WTC11 (cell line): Measurements from ENCODE around the gene KCNJ6. TPM values are rescaled to one million over a fixed set of nuclear protein-coding genes. Genes with fewer than 3 reads are reported as not detected.

Experiments used
- ATAC-seq: fragments of 200-7000 bp; cut with Tn5 transposase; 2 replicates; pipeline ENCODE4 v1.10.0; 2021; ENCODE audit warnings: mild to moderate bottlenecking, moderate library complexity
- CTCF ChIA-PET: fragments of 300-600 bp; sonication (Branson Sonifier 250); formaldehyde crosslinking; loops from one replicate; lab custom pipeline; 2021; ENCODE audit warnings: antibody characterized with exemption; lab: Charles Lee
- POLR2A ChIA-PET: fragments of 350-600 bp; sonication (Branson Sonifier 250); formaldehyde crosslinking; loops from one replicate; lab custom pipeline; 2021; ENCODE audit warnings: antibody characterized with exemption; lab: Charles Lee
- DNase-seq: peaks from one replicate; pipeline ENCODE4 v3.0.0; 2021; ENCODE audit warnings: low spot score
- H3K27ac Mint-ChIP-seq: 2 replicates; pipeline ENCODE4 v1.8.0; 2021; ENCODE audit warnings: mixed read lengths
- H3K27me3 Mint-ChIP-seq: 2 replicates; pipeline ENCODE4 v1.8.0; 2021; ENCODE audit warnings: low read depth, mild to moderate bottlenecking, moderate library complexity, mixed read lengths
- H3K36me3 Mint-ChIP-seq: 2 replicates; pipeline ENCODE4 v1.8.0; 2021; ENCODE audit warnings: mixed read lengths
- H3K4me1 Mint-ChIP-seq: 2 replicates; pipeline ENCODE4 v1.8.0; 2022; ENCODE audit warnings: mixed read lengths
- H3K4me3 Mint-ChIP-seq: 2 replicates; pipeline ENCODE4 v1.8.0; 2021; ENCODE audit warnings: mild to moderate bottlenecking, moderate library complexity, mixed read lengths
- H3K9me3 Mint-ChIP-seq: 2 replicates; pipeline ENCODE4 v1.8.0; 2021; ENCODE audit warnings: mixed read lengths
- CREM ChIP-seq: sonication (generic); formaldehyde crosslinking; IDR thresholded peaks from 2 replicates; pipeline ENCODE4 v1.8.1; 2022; ENCODE audit warnings: mild to moderate bottlenecking, missing genetic modification reagents, moderate library complexity
- CTCF ChIP-seq: fragments of 200-600 bp; IDR thresholded peaks from 2 replicates; pipeline ENCODE4 v1.8.0; 2022; ENCODE audit warnings: antibody characterized with exemption
- E2F5 ChIP-seq: sonication (generic); formaldehyde crosslinking; IDR thresholded peaks from 2 replicates; pipeline ENCODE4 v1.8.1; 2022; ENCODE audit warnings: mild to moderate bottlenecking, moderate library complexity, missing genetic modification reagents
- ELF4 ChIP-seq: sonication (generic); formaldehyde crosslinking; IDR thresholded peaks from 2 replicates; pipeline ENCODE4 v1.8.1; 2022; ENCODE audit warnings: low read depth, mild to moderate bottlenecking, moderate library complexity, missing genetic modification reagents
- GABPB1 ChIP-seq: sonication (generic); formaldehyde crosslinking; IDR thresholded peaks from 2 replicates; pipeline ENCODE4 v1.8.1; 2023; ENCODE audit warnings: mild to moderate bottlenecking, missing genetic modification reagents
- GRHL2 ChIP-seq: fragments of 250-450 bp; sonication (Bioruptor Pico); IDR thresholded peaks from 2 replicates; pipeline ENCODE4 v1.8.0; 2022; ENCODE audit warnings: mild to moderate bottlenecking, moderate library complexity; ENCODE audit not compliant: insufficient replicate concordance, severe bottlenecking
- IRF1 ChIP-seq: sonication (generic); formaldehyde crosslinking; IDR thresholded peaks from 2 replicates; pipeline ENCODE4 v1.8.0; 2023; ENCODE audit warnings: missing genetic modification reagents
- JAZF1 ChIP-seq: fragments of 250-450 bp; sonication (Bioruptor Pico); IDR thresholded peaks from 2 replicates; pipeline ENCODE4 v1.9.0; 2021; ENCODE audit warnings: moderate library complexity, mild to moderate bottlenecking, inconsistent platforms
- KAT7 ChIP-seq: sonication (generic); formaldehyde crosslinking; IDR thresholded peaks from 2 replicates; pipeline ENCODE4 v1.8.1; 2023; ENCODE audit warnings: missing genetic modification reagents, mild to moderate bottlenecking, borderline replicate concordance
- NFE2L1 ChIP-seq: sonication (generic); formaldehyde crosslinking; IDR thresholded peaks from 2 replicates; pipeline ENCODE4 v1.8.1; 2023; ENCODE audit warnings: missing genetic modification reagents
- NFYB ChIP-seq: sonication (generic); formaldehyde crosslinking; conservative IDR thresholded peaks from 2 replicates; pipeline ENCODE4 v1.8.0; 2022; ENCODE audit warnings: low read depth, missing genetic modification reagents
- NR2C2 ChIP-seq: sonication (generic); formaldehyde crosslinking; IDR thresholded peaks from 2 replicates; pipeline ENCODE4 v1.8.0; 2022; ENCODE audit warnings: mild to moderate bottlenecking, missing genetic modification reagents
- PRRX2 ChIP-seq: fragments of 250-450 bp; sonication (Bioruptor Pico); IDR thresholded peaks from 2 replicates; pipeline ENCODE4 v1.8.0; 2021; ENCODE audit warnings: mild to moderate bottlenecking
- SOX15 ChIP-seq: fragments of 250-450 bp; sonication (Bioruptor Pico); IDR thresholded peaks from 2 replicates; pipeline ENCODE4 v1.9.0; 2021; ENCODE audit warnings: mild to moderate bottlenecking
- TEAD4 ChIP-seq: sonication (generic); formaldehyde crosslinking; IDR thresholded peaks from 2 replicates; pipeline ENCODE4 v1.8.0; 2022; ENCODE audit warnings: mild to moderate bottlenecking, missing genetic modification reagents
- ZMAT4 ChIP-seq: fragments of 250-450 bp; sonication (Bioruptor Pico); IDR thresholded peaks from 2 replicates; pipeline ENCODE4 v1.9.0; 2021; ENCODE audit warnings: mild to moderate bottlenecking
- ZNF121 ChIP-seq: sonication (generic); formaldehyde crosslinking; IDR thresholded peaks from 2 replicates; pipeline ENCODE4 v1.8.0; 2023; ENCODE audit warnings: missing genetic modification reagents
- ZNF232 ChIP-seq: sonication (generic); formaldehyde crosslinking; IDR thresholded peaks from 2 replicates; pipeline ENCODE4 v1.8.0; 2022; ENCODE audit warnings: mild to moderate bottlenecking, missing genetic modification reagents
- ZNF281 ChIP-seq: sonication (generic); formaldehyde crosslinking; IDR thresholded peaks from 2 replicates; pipeline ENCODE4 v1.8.0; 2023; ENCODE audit warnings: mild to moderate bottlenecking, missing genetic modification reagents
- total RNA-seq: library from RNA; stranded (reverse); gene quantifications from 3 replicates; pipeline ENCODE4 v1.2.3, GENCODE V29; 2021
- TF ChIP-seq, protein P1 (sequence below): sonication (generic); formaldehyde crosslinking; conservative IDR thresholded peaks from 2 replicates; pipeline ENCODE4 v1.8.1; 2022; ENCODE audit warnings: mild to moderate bottlenecking, missing genetic modification reagents
- TF ChIP-seq, protein P2 (sequence below): sonication (generic); formaldehyde crosslinking; IDR thresholded peaks from 2 replicates; pipeline ENCODE4 v1.8.0; 2022; ENCODE audit warnings: mild to moderate bottlenecking, missing genetic modification reagents
- TF ChIP-seq, protein P3 (sequence below): fragments of 250-450 bp; sonication (Bioruptor Pico); IDR thresholded peaks from 2 replicates; pipeline ENCODE4 v1.9.0; 2021; ENCODE audit warnings: mild to moderate bottlenecking, borderline replicate concordance

The KCNJ6 gene
- total RNA-seq, 1 experiment from 2014 or later, result 0.35 TPM

- ChIA-PET CTCF (no interaction called here), POLR2A (no interaction called here)
- H3K27me3 Mint-ChIP-seq, result no peaks in the 10 kb centered on the region
- H3K36me3 Mint-ChIP-seq, result no peaks in the 10 kb centered on the region
- ATAC-seq (no peak), DNase-seq (no peak)
- H3K9me3 Mint-ChIP-seq, result peaks cover 5% of the 10 kb centered on the region
- TF ChIP-seq CREM (CRISPR knock-in tag) (no peak), SOX15 (CRISPR knock-in tag) (no peak), ELF4 (no peak), NR2C2 (CRISPR knock-in tag) (no peak)
- TF ChIP-seq, protein P1, sequence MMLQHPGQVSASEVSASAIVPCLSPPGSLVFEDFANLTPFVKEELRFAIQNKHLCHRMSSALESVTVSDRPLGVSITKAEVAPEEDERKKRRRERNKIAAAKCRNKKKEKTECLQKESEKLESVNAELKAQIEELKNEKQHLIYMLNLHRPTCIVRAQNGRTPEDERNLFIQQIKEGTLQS (CRISPR knock-in tag), result no peak
- no peak overlapping the region for H3K4me3 Mint-ChIP-seq
- H3K27ac Mint-ChIP-seq, result no peak overlapping the region
- peaks cover 22% of the 10 kb centered on the region for H3K4me1 Mint-ChIP-seq
These were observed 78.9 kb downstream of the KCNJ6 start for GRCh38 chr21:37837381-37837780.

DNA sequence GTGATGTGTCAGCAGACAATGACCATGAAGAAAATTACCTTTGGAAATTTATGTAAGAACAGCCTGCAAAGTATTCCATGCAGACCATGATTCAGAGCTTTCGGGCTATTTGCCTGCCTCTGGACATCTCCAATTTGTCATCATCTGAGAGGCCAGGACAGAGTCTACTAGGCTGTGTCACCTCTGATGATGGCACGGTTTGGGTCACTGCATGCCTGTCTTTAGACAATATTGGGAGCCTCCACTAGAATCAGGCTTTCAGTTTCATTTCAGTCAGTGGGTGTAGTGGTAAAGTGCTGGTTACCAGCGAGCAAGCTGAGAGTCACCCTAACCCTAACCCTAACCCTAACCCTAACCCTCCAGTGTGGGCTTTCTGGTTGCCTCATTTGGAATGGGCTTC, 80.8 kb downstream of the KCNJ6 start:
- no peak for ATAC-seq
- H3K27ac Mint-ChIP-seq, result no peak overlapping the region
- H3K36me3 Mint-ChIP-seq, result no peaks in the 10 kb centered on the region
- no peak overlapping the region for H3K4me3 Mint-ChIP-seq
- ChIA-PET POLR2A (interaction anchor here (0.6 kb wide), 1 partner anchor 74 kb away, joined by 4 read pairs; no protein-coding TSS in a partner anchor), CTCF (no interaction called here)
- no peak for DNase-seq
- H3K9me3 Mint-ChIP-seq, result peaks cover 5% of the 10 kb centered on the region
- no peak for TF ChIP-seq ZNF281
- TF ChIP-seq CREM (CRISPR knock-in tag), result no peak
- no peak for TF ChIP-seq NFYB (CRISPR knock-in tag)
- no peak for TF ChIP-seq JAZF1 (CRISPR knock-in tag)
- no peak for TF ChIP-seq IRF1
- TF ChIP-seq KAT7, result no peak
- TF ChIP-seq, protein P2, sequence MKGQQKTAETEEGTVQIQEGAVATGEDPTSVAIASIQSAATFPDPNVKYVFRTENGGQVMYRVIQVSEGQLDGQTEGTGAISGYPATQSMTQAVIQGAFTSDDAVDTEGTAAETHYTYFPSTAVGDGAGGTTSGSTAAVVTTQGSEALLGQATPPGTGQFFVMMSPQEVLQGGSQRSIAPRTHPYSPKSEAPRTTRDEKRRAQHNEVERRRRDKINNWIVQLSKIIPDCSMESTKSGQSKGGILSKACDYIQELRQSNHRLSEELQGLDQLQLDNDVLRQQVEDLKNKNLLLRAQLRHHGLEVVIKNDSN (CRISPR knock-in tag), result no peak
- TF ChIP-seq GABPB1, result no peak
- TF ChIP-seq, protein P3, sequence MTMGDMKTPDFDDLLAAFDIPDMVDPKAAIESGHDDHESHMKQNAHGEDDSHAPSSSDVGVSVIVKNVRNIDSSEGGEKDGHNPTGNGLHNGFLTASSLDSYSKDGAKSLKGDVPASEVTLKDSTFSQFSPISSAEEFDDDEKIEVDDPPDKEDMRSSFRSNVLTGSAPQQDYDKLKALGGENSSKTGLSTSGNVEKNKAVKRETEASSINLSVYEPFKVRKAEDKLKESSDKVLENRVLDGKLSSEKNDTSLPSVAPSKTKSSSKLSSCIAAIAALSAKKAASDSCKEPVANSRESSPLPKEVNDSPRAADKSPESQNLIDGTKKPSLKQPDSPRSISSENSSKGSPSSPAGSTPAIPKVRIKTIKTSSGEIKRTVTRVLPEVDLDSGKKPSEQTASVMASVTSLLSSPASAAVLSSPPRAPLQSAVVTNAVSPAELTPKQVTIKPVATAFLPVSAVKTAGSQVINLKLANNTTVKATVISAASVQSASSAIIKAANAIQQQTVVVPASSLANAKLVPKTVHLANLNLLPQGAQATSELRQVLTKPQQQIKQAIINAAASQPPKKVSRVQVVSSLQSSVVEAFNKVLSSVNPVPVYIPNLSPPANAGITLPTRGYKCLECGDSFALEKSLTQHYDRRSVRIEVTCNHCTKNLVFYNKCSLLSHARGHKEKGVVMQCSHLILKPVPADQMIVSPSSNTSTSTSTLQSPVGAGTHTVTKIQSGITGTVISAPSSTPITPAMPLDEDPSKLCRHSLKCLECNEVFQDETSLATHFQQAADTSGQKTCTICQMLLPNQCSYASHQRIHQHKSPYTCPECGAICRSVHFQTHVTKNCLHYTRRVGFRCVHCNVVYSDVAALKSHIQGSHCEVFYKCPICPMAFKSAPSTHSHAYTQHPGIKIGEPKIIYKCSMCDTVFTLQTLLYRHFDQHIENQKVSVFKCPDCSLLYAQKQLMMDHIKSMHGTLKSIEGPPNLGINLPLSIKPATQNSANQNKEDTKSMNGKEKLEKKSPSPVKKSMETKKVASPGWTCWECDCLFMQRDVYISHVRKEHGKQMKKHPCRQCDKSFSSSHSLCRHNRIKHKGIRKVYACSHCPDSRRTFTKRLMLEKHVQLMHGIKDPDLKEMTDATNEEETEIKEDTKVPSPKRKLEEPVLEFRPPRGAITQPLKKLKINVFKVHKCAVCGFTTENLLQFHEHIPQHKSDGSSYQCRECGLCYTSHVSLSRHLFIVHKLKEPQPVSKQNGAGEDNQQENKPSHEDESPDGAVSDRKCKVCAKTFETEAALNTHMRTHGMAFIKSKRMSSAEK (CRISPR knock-in tag), result no peak
- TF ChIP-seq ZNF232 (CRISPR knock-in tag), result no peak
- TF ChIP-seq PRRX2 (CRISPR knock-in tag), result no peak
- TF ChIP-seq CTCF, result no peak
- no peak for TF ChIP-seq E2F5 (CRISPR knock-in tag)
- TF ChIP-seq GRHL2 (CRISPR knock-in tag), result no peak
- TF ChIP-seq ZMAT4 (CRISPR knock-in tag), result no peak
- no peak for TF ChIP-seq NFE2L1 (CRISPR knock-in tag)
- no peak for TF ChIP-seq TEAD4
- TF ChIP-seq ZNF121 (CRISPR knock-in tag), result no peak
- TF ChIP-seq ELF4, result no peak
- no peaks in the 10 kb centered on the region for H3K27me3 Mint-ChIP-seq
- peaks cover 41% of the 10 kb centered on the region for H3K4me1 Mint-ChIP-seq
